ENCODE data around the gene MAPK8. TPM values are rescaled to one million over a fixed set of nuclear protein-coding genes. Genes with fewer than 3 reads are reported as not detected.

Gene MAPK8
- total RNA-seq, 1 donor from 2014 or later, result 331 TPM

DNA sequence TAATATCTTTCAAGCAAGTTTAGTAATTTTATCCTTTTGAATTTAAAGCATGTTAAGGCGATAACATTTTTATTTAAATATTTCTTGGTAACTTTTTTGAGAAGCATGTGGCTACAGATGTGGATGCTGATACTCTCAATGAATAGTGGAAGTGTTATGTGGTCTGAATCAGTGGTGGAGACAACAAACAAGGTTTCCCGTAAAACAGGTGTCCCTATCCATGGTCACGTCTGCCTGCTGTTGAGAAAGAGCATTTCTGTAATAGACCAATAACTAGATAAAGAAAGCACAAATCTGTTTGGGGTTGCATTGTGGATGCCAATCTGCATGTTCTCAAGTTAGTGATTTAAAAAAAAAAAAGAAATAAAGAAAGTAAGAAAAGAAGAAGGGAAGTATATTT, 13.9 kb upstream of the MAPK8 start:
- no peak for DNase-seq

DNA sequence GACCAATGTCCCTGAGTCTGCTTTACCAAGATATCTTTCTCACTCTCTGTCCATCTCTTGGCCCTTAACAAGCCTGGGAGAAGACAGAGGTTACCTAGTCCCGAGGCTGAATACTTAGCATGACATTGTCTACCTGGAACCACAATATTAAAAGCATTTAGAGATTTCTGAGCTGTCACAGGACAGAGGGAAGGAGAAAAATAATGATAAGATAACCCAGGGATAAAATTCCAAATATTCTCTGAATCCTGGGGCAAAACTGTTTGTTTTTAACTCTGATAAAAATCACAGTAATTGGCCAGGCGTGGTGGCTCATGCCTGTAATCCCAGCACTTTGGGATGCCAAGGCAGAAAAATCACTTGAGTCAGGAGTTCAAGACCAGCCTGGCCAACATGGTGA, 12.0 kb upstream of the MAPK8 start:
- DNase-seq, result no peak

DNA sequence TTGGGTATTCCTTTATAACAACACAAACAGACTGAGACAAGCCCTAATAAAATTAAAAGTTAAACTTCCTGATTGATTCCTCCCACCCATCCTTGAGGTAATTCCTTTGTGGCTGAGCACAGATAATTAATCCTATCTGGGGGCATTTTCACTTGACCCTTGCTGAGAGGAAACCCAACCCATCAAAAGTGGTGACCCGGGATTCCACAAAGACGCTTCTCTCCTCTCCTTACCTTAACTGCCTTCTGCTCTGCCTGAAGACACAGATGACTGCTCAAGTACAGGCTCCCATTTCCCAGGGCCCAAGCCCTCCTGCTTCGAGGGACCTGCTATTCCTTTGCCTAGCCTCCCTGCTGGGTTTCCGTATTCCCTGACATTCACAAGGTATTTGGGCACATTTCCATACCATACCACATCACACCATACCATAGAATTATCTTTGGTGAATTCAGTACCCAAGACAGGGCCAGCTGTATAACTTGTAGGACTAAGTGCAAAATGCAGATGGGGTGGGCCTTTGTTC, 9.8 kb upstream of the MAPK8 start:
- no peak for DNase-seq

DNA sequence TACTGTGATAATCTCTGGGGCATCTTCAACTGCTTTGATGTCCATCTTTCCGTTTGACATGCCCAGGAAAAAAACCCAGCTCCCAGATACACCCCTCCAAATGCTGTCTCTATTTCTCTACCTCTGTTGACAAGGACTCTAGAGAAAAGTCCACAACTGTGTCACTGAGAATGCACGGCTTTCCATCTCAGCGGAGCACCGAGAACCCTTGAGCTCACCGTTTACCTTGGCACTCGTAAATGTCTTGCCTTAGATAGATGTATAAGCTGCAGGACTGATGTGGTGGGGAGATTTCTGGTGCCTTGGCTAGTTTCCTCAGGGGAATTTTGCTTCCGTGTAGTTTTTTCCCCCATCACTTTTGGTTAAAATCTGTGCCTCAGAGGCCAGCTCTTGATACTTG, 7.4 kb upstream of the MAPK8 start:
- no peak for DNase-seq

DNA sequence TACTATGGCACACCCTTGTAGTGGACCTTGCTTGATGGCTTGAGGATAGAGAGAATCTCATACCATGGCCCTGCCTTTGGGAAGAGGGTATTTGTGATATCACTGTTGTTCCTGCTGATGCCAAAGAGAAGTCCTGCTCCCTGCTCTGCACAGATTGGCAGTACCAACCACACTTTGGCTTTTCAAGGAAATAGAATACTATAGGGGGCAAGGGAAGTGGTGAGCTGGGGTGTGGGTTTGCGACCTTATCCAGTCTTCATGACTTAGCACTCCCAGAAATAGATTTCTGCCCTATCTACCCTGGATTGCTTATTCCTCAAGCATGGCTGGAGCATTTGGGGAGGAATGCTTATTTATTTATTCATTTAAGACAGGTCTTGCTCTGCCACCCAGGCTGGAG, 6.8 kb upstream of the MAPK8 start:
- no peak for DNase-seq

DNA sequence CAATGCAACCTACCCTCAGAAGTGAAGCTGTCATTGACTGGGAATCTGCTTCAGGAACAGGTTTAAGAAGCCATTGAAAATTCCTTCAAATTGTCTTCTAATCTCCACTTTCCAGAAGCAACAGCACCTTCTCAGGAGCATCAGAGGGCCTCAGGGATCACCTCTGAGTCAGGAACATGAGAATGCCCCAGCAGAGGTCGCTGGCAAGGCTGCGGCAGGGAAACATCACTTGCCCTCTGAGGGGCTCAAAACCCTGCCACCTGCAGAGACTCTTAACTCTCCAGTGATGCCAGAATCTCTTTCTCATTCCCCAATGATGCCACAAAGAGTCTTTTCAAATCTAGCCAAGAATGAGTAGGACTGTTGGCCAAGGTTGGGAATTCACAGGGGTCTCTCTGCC, 5.9 kb upstream of the MAPK8 start:
- no peak for DNase-seq

DNA sequence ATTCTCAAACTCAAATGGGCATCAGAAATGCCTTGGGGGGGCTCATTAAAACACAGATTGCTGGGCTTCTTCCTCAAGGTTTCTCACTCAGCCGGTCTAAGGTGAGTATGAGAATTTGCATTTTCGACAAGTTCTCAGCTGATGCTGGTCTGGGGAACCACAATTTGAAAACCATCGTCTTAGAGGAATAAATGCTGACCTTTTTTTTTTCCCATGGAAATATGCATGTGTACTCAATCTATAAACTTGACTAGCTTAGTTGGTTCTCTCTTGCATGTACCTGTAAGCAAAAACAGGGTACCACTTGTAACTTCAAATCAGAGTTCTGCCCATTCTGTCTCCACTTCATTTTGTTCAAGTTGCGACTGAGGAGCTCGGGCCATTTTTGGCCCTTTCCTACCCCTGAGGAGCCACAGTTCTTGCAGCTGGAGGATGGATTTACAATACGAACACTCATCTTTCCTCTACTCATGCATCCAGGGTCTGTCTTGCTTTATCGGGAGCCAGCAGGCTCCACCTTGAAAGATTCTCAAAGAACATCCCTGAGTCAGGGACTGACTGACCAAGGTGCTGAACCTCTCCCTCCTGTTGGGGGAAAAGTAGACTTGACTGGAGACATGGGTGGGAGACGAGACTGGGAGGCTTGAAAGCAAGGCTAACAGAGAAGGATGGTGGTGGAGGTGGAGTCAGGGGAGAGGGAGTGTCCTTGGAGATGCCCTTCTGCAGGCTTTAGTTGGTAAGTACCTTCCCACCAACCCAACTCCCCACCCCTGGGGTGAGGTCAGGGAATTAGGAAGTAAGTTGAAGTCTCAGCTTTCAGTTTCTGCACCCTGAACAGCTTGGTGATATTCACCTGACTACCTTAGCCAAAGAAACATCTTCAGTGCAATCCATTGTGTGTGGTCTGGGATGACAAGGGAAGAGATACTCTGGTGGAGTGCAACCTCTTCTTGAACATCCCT, 3.7 kb upstream of the MAPK8 start:
- no peak for DNase-seq

DNA sequence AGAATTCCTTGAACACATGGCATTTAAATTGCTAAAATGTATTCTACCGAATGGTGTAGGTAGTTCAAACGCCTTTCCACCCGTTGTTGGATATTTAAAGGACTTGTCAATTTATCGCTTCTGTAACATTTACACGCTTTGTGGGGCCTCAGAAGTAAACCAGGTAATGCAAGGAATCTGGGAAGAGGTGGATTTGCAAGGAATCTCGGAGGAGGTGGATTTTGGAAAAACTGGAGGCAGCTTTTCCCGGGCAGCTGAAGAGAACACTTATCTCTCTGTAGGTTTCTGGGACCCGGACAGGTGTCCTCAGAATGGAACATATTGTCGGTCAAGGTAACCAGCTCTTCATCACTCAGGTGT, 592 bp upstream of the MAPK8 start:
- no peak for DNase-seq

DNA sequence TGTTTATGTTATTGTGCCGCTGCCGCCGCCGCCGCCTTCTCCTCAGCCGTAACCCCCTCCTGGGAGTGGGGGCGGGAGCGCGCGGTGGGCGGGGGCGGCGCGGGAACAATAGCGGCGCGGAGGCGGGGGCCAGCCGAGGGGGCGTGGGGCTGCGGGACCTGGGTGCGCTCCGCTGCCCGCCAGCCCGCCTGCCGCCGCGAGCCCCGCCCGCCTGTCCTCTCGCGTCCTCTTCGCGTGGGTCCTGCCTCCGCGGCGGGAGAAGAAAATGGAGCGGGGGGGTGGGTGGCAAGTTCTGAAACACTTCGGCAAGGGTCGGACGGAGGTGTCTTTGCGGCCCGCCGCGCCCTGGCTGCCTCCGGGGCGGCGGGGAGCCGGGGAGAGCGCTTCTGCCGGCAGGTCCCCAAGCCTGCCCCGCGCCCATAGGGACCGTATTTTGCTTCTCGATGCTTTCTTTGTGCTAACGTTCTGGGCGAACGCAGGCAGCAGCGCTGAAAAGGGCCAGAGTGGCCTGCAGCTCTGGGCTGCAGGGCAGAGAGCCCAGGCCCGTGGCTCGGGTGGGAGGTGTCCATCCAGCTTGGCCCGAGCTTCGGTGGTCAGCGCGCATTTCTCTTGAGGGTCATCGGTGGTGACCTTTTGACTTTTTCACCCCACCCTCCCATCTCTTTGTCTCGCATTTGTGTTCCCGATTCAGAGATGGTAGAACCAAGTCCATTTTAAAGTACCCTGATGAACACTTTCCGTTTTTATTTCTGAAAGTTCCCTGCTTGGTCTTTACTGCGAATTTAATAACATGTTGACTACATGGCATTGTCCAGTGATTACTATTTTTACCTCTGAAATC, 613 bp downstream of the MAPK8 start:
- peak; percentile 70 for DNase-seq

DNA sequence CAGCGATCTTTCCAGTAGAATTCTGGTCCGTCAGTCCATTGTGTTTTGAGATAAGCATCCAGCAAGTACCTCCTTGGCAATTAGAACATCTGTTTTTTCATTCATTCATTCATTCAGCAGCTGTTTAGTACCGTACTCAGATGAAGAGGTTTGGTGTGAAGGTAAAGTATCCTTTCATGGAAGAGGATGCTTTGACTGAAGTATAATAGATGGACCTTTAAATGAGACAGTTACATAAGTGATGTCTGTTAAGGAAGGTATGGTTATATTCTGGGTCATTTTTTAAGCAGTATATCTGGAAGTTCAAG, 1.2 kb downstream of the MAPK8 start:
- DNase-seq, result no peak

DNA sequence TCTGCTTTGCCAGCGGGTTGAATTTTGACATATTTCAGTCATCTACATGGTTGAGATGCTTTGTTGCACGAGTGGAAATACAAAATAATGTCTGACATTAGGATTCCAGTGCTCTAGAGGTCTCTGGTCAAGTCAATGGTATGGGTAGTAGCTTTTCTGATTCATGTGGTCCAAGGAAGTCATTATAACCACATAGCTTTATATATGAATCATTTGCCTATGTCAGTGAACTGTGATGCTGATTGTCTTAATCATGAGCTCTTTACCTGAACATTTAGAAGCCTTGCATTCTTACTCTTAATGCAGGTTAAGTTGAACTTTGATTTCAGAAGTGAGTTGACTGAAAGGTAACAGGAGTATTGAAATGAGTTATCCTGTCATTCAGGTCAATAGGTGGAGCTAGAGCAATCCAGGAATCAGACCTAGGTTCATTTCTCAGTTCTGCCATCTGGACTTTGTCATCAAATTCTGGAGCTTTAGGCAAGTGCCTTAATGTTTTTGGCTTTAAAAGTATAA, 3.3 kb downstream of the MAPK8 start:
- DNase-seq, result no peak

DNA sequence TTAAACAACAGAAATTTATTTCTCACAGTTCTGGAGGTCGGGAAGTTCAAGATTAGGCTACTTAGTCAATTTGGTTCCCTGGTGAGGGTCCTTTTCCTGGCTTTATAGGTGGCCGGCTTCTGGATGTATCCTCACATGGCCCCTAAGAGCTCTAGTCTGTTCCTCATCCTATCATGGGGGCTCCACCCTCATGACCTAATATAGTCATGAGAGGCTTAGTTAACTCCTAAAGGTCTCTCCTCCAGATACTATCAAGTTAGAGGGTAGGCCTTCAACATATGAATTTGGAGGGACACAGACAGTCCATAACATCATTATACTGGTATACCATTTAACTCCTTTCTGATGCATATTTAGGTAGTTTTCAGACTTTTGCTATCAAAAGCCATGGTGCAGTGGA, 7.6 kb downstream of the MAPK8 start:
- no peak for DNase-seq

DNA sequence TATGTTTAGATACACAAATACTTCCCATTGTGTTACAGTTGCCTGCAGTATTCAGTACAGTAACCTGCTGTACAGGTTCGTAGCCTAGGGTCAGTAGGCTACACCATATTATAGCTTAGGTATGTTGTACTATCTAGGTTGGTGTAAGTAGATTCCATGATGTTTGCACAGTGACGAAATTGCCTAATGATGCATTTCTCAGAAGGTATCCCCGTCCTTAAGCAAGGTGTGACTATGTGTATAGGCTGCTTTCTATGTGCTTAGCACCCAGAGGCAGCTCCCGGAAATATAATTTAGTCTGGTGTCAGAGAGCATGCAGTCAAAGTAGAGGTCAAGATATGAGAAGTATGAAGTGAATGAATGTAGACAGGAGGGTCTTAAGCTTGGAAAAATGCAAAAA, 9.8 kb downstream of the MAPK8 start:
- DNase-seq, result no peak

DNA sequence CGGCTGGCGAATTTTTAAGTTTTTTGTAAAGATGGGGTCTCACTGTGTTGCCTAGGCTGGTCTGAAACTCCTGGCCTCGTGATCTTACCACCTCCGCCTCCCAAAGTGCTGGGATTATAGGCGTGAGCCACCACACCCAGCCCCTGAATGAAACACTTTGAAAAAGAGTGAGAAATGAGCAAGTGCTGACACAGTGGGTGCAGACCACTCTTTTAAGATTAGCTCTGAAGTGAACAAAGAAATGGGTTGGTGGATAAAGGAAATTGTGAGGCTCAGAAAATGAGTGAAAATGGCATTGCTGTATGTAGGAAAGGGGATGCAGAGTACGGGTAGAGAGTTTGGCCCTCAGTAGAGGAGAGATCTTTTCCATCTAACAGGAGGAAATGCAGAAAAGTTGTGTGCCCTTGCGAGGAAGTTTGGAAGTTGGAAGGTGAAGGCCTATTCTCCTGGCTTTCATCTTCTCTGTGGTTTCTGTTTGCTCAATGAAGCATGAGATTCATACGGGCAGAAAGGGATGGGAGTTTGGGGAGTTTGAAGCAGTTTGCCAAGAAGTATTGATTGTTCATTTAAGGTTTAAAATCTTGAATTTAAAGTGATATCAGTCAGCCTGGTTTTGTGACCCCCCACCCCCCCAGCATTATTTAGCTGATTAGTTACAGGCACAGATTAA, 11.0 kb downstream of the MAPK8 start:
- no peak for DNase-seq

DNA sequence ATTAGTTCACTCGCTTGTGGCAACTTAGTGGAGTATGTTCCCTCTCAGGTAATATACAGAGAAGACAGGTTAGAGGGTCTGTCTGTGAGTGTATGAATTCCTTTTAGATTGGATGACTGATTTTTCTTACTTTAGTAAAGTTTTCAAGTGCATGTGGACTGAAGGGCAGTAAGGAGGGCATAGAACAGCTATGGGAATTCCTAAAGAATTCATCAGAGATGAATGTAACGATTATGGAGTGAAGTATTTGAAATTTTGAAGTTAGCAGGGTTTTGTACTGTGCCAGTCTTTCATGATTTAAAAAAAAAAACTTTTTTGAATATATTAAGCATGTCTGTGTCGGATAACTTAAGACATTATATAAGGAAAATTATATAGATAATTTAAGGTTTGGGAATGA, 15.5 kb downstream of the MAPK8 start:
- DNase-seq, result no peak

DNA sequence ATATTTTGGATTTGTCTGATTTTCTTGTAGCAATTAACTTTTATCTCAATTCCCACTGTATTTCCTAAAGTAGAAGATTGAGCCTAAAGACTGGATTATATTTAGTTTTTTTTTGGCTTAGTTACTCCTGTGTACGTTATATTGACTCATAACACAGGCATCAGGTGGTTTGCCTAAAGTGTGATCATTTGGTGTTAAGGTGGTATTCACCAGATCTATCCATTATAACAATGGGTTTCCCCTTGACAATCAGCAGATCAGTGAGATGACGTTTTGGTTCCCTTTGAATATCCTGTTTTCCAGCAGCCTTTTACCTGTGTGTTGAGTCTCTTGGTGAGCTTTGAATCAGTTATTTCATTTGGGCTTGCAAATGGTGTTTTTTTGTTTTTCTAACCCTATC, 18.1 kb downstream of the MAPK8 start:
- DNase-seq, result no peak

DNA sequence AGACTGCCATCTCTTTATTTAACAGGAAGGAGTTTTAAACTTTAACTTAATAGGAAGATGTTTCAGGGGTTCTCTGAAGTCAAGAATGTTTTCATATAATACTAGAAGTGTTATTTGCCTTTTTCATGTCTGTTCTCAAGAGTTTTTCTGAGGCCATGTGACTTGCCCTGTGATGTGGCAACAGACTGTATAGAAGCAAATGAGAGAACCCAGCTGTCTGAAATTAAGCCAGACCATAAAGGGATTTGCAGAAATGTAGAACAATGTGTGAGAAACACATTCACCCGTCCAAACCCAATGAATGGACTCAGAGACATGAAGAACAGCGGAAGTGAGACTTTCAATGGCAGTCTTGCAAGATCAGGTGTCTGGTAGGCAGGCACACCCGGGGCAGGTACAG, 23.8 kb downstream of the MAPK8 start:
- no peak for DNase-seq

DNA sequence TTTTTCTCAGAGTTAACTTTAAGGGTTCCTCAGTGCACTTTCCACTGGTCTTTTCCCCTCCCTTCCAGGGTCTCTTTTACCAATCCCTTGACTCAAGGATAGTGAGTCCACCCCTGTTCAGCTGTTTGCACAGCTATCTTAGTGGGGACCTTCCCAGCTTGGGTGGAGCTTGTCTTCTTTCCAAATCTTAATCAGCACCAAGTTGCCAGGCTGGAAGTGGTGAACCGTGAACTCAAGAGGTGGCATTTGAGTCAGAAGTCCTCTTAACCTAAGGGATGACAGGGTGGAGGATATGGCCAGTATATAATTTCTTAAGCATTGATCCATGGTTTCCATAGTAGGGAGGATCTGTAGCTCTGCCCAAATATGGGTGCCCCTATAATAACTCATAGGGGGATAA, 25.0 kb downstream of the MAPK8 start:
- DNase-seq, result no peak

DNA sequence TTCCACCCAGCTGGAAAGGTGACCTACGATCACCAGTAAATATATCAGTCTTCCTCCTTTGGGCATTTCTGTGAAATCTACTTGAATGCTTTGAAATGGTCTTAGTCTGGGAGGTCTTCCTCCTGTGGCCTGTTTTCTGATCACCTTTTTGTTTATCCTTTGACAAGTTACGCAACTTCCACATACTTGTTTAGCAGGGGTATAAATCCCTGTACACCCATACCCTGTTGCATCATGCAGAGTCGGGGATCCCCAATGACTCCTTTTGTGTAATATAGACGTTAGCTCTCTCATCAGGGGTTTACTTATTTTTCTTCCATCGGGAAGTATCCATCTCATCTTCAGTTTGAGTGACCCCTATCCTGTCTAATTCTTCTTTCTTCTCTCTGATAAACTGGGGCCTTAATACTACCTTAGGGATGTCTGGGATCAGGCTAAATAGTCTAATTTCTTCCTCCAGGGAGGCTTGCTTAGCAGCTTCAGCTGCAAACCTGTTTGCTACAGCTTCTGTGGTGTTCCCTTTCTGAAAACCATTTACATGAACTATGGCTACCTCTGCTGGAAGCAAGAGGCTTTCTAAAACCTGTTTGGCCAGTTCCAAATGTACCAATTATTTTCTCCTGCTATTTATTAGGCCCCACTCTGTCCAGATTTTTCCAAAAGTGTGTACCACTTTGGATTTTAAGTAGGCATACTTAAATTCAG, 25.8 kb downstream of the MAPK8 start:
- no peak for DNase-seq

DNA sequence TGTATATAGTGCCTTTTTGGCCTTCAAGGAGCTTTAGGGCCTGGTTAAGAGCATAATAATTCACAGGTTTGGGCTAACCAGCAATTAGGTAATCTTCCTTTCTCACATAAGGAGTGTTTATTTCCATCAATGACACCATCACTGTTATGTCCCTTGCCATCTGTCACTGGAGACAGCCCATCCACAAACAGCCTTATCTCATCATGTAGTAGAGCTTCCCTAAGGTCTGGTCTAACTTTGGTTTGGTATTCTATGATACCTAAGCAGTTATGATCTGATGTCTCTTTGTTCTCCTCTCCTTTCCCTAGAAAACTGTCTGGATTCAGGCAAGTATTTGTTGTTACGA, 26.4 kb downstream of the MAPK8 start:
- no peak for DNase-seq

DNA sequence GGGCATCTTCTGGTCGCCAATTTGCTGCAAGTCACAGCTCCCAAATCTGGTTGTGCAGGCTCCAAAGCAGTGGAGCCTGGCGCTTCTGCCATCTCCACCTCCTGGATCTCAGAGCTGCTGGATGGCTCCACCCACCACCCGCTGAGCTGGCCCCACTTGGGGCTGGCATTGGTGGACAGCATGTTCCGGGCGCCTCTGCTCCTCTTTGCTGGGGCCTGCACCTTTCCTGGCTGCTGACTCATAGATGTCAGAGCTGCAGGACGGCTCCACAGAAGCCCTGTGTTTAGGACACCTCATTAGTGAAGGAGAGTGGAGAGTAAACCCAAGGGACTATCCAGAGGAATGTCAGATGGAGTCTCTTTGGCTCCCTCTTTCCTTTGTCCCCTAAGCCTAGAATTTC, 27.4 kb downstream of the MAPK8 start:
- no peak for DNase-seq

DNA sequence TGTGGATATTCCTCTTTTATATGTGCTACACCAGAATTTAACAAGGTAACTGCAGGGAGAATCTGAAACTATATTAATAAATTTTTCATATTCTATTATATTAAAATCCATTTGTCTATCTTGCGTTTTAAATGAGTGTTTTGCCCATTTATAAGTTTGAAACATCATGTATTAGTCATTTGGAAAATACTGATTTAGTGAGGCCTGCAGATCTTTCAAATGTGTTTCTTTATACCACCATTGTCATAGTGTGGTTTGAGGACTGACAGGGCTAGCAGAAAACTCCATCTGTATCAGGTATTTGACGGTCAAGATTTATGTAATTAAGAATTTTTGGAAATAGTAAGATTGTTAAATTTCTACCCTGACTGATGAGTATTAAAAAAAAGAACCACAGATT, 29.3 kb downstream of the MAPK8 start:
- no peak for DNase-seq

All from occipital lobe (tissue), 2 donors.